ENCODE data around the gene NXNL2.

DNA sequence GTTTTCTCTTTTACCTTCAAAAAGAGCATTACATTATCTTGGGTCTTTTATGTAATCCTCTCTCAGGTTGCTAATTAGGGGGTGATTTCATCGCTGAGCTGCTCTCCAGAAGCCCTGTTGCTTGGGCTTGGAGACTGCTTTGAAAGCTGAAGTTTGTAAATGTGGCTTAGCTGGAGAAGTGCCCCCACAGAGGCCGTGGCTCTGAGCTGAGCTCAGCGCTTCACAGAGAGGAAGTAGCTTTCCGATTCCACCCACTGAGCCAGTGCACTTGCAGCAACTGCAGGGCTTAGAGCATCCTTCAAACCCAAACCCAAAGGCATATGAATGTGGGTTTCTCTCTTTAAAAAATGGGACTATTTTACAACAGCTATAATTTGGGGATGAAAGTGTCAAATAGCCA, 13.7 kb upstream of the NXNL2 start:
- TF ChIP-seq POLR2AphosphoS5 (IDR thresholded peaks at IDR 0.05; ENCODE audit: low read depth, low read length): no peak
- TF ChIP-seq SIN3A (IDR thresholded peaks at IDR 0.05; ENCODE audit: borderline replicate concordance, insufficient read depth, low read length): no peak
- TF ChIP-seq TAF1 (IDR thresholded peaks at IDR 0.05; ENCODE audit: borderline replicate concordance, insufficient read depth, low read length): no peak

All from PFSK-1 (cell line).